ENCODE data around the gene MEX3D.
"Not testable (repeated sequence)": the region's sequence is repeated elsewhere in the genome, so short reads cannot be mapped to it uniquely, and the experiment has no call there.

MEX3D gene

DNA sequence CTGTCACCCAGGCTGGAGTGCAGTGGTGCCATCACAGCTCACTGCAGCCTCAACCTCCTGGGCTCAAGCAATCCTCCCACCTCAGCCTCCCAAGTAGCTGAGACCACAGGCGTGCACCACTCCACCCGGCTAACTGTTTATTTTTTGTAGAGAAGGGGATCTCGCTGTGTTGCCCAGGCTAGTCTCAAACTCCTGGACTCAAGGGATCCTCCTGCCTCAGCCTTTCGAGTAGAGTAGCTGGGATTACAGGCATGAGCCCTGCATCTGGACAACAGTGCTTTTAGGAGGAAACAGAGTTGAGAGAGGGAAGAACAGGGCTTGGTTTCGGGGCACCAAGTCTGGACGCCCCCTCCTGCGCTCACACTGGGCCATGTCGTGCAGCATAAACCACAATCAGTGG is 48.3 kb downstream of the MEX3D start:
- DNase-seq (ENCODE audit: low read depth in 2 of 2) = not testable (repeated sequence)

DNA sequence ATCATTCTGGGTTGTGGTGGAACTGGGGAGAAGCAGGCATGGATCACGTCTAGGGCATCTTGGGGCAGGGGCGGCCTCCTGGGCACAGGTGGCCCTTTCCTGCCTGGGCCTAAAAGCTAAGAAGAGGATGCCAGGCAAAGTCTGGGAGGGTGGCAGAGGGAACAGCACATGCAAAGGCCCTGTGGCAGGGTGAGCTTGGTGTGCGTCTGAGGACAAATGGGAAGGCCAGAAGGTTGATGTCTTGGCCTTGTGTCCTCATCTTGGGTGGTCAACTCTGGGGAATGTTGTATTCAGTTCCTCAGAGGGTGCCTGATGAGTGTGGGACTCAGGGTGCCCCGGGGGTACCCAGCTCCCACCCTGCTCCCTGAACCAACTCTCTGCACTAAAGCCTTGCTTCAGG is 49.7 kb downstream of the MEX3D start:
- DNase-seq (ENCODE audit: low read depth in 2 of 2) = no peak

DNA sequence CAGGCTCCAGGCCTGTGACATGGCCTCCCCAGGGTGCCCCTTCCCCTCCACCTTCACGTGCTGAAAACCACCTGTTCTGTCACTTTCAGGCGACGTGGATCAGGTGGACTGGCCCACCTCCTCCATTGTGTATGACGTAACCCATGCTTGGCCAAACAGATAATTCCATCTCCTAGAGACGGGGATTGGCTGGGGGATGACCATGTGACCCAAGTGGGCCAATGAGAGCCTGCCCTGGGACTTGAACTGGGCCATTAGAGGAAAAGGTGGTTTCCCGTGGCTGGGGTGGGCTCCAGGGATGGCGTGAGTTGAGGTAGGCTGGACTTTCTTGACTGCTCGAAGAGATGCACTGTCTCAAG is 51.8 kb downstream of the MEX3D start:
- DNase-seq (ENCODE audit: low read depth in 2 of 2) = no peak

DNA sequence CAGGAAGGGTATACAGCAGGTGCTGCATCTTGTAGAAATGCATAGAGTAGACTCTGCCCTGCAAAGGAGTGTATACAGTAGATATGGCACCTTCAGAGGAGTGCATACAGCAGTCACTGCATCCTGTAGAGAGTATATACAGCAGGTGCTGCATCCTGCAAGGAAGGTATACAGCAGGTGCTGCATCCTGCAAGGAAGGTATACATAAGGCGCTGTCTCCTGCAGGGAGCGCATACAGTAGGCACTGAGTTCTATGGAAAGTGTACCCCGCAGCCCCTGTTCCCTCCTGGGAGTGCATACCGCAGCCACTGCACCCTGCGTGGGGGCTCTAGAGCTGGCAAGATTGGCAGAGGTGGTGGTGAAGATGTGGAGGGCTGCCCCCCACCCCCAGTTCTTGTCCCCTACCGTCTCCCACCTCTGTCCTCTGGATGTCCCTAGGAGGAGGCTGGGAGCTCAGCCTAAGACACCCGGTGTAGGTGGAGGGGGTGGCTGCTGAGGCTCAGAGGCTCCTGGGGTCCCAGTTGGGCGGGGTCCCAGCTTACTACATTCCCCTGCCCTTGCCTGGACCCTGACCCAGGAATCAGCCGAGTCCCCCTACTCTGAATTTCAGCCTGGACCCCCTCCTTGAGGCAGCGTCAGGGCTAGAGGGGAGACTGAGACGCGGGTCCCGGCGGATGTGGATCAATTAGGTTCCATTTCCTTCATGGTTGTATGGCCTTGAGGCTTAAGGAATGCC is 53.0 kb downstream of the MEX3D start:
- no peak for DNase-seq (ENCODE audit: low read depth in 2 of 2)

DNA sequence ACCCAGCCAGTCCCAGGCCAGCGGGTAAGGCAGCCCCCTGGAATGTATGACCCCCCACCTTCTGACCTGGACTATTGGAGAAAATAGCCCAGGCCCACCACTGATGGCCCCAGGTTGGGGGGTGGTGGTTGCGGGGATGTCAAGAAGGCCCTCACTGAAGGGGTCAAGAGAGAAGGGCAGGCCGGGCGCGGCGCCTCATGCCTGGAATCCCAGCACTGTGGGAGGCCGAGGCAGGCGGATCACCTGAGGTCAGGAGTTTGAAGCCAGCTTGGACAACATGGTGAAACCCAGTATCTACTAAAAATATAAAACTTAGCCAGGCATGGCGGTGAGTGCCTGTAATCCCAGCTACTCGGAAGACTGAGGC is 53.8 kb downstream of the MEX3D start:
- DNase-seq (ENCODE audit: low read depth in 2 of 2) = no peak

DNA sequence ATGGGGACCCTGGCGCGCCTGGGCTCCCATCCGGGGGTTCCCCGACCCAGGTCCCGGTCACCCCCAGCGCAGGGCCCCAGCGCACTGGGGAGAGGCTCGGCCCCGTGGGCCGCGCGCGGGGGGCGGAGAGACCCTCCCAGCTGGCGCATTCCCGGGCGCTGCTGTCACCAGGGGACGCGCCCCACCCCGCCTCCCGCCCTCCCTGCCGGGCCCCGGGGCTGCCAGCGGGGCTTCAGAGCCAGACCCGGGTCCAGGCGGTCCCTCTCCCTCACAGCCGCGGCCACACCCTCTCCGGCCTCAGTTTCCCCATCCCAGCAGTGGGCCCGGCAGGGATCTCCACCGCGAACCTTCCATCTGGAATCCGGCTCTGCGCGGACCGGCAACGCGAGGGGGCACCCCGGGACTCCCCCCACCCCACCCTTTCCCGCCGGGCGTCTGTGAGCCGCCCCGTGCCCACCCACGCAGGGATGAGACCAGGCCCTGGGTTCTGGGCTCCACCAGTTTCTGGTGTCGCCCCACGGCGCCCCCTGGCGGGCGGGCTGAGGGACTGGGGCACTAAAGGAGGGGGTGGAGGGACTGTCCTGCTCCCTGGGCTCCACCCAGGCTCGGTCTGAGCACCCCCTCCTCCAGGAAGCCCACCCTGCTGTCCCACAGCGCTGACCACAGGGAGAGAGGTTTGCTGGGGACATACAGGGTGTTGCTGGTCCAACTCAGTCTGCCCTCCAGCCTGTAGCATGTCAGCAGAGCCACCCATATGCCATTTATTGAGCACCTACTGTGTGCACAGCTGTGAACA is 54.4 kb downstream of the MEX3D start:
- DNase-seq (ENCODE audit: low read depth in 2 of 2) = peak; percentile 59 to 64

DNA sequence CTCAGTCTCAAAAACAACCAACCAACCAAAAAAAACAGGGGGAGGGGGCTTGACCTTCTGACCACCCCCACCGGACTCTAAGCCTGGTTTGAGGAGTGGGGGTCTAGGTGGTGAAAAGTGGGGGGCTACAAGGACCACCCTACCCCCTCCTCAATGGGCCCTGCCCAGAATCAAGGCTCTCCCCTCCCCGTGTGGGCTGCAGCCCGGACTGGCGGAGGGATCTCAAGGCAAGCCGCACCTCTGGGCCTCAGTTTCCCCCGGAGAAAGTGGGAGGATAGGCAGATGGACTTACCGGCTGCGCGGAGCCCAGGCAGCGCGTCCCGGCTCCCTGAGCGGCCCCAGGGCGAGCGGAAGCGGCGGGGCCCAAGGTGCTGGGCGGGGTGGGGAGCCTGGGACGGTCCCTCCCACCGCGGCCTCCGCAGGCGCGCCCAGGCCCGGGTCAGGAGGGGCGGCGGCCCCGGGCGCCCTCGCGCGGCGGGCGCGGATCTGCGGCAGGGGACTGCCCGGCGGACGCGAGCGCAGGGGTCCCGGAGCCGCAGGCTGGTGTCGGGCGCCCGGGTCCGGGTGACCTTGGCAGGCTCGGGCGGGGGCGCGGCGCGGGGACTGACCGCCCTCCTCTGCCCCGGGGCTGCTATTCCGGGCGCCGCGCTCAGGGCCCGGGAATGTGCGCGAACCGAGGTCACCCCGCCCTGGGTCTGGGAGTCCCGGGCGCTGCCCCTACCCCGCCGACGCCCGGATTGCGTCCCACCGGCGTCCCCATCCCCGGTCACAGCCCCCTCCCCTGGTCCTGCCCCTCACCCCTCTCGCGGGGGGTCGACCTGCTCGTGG is 55.2 kb downstream of the MEX3D start, which contains the start of gene ADAMTSL5:
TSS of gene ADAMTSL5 (minus strand) at position 349 of the 828 bp plus-strand sequence. CDS start 2,076 bp downstream, outside the sequence.
- peak; percentile 69 to 73 for DNase-seq (ENCODE audit: low read depth in 2 of 2)

DNA sequence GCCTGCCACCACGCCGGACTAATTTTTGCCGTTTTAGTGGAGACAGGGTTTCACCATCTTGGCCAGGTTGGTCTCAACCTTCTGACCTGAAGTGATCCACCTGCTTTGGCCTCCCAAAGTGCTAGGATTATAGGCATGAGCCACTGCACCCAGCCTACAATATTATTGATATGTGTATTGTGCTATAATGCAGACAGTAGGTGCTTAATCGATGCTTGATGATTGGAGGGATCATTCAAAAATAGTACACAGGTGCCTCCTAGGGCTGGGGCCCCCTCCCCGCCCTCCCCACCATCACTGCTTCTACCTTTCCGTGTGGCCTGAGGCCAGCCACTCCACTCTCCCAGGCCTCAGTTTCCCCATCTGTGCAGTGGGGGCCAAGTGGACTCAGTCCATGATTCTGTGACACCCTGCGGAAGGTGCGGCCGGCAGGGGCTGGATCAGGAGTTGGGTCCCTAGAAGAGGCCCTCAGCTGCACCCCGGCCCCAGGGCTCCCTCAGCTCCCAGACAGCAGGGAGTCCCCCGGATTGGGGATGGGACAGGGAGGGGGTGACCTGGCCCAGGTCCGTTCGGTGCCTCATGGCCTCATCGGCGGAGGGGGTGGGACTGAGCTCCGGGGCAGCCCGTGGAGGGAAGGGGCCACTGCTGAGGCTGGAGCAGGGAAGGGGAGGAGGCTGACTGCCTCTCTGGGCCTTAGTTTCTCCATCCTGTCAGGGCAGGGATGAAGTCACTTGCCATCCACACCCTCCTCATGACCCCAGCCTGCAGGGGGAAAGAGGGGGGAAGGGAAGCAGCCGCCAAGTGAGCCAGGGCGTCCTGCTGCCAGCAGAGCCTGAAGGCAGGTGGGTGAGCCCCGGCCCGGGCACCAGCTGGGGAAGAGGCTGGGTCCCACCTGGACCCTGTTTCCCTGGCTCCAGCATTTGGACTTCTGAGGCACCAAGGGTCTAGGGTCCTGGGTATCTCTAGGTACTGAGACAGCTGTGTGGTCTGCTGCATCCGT is 56.5 kb downstream of the MEX3D start:
- no peak for DNase-seq (ENCODE audit: low read depth in 2 of 2)

DNA sequence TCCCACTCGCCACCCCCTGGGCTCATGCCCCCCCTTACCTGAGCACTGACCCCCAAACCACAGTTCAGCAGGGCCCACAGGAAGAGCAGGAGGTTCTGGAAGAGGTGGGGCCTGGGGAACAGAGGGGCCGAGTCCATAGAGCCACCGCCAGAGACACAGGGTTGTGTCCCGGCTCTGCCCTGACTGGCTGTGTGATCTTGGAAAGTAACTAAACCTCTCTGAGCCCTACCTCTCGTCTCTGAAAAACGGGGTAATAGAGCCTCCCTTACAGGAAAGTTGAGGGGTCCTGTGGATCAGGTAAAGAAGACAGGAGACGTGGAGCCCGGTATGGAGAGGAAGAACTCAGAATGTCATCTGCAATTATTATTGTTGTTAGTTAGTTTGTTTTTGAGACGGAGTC is 57.3 kb downstream of the MEX3D start:
- no peak for DNase-seq (ENCODE audit: low read depth in 2 of 2)

DNA sequence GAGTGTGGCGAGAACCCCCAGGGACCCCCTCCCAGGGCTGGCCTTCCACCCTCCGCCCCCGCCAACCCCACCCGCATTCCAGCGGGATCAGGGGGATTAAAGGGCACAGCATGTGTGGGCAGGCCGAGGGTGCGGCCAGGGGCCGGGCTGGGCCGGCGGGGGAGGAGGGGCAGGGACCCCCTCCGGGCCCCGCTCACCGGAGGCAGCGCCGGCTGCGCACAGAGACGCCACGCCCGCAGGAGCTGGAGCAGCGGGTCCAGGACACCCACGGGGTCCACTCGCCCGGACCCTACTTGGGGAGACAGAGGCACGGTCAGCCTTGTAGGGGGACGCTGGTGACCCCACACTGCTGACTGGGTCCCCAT is 57.7 kb downstream of the MEX3D start:
- no peak for DNase-seq (ENCODE audit: low read depth in 2 of 2)

DNA sequence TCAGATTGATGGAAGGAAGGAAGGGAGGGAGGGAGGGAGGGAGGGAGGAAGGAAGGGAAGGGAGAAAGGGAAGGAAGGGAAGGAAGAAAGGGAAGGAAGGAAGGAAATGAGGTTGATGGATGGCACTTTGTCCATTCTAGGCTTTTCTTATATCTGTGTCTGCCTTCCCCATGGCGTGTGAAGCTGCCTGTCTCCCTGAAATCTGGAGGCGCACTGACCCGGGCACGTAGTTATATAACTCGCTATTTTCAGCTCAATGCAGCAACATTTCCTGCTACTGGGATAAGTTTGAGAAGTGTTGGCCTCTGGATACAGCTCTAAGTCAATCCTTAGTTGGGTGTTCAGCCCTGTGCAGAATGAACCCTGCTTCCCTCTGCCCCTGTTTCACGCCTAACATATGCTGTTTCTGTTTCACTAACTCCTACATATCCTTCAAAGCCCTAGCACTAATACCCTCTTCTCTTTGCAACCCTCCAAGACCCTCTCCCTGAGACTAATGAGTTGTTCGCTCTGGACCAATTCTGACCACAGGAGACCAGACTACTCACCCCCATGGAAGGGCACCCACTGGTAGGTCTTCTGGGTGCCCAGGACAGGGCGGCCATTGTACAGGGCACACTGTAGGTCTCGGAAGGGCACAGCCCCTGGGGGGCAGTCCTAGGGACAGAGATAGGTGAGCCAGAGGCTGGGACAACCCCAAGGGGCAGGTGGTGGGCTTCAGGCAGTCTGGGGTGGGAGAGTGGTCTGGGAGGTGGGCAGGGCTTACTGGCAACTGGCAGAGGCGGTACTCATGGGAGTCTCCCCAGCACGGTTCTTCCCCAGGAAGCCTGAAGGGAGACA is 58.3 kb downstream of the MEX3D start:
- no peak for DNase-seq (ENCODE audit: low read depth in 2 of 2)

DNA sequence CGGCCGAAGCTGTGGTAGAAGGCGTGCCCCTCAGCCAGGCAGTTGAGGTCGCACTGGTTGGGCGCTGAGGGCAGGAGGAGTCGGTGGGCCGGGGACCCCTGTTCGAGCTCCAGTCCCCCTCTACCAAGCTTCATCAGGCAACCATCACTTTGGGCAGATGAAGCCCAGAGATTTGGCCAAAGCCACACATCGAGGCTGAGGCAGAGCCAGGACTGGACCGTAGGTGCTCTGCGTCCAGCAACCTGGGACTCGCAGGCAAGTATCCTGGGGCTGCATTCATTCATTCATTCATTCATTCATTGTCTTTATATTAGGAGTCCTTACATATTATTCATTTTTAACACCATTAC is 59.6 kb downstream of the MEX3D start:
- no peak for DNase-seq (ENCODE audit: low read depth in 2 of 2)

DNA sequence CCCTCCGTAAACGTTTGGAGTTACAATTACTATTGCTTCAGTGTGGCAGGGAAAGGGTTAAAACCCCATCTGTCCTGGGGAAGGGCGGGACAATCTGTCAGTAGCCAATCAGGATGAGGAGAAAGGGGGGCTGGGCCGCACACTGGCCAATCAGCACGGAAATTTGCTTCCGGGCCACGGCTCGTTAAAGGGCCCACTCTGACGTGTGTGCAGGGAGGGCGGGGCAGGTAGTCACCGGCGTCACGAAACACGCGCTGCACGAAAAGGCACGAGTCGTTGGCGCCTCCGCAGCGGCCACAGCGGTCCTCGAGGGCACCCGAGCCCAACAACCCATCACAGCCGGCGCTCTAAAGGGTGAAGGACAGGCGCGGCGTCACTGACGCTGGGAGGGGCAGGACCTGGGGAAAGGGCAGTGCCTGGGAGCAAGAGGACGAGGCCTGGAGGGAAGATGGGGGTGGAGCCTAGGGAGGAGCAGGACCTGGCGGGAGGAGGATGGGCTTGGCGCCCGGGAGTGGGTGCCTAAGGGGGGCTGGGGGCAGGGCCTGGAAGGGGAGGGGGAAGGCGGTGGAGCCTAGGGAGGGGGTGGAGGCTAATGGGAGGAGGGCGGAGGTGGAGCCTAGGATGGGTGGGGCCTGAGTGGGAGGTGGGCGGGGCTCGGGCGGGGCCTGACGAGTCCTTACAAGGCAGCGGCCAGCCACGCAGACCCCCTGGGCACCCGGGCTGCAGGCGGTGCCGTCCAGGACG is 60.2 kb downstream of the MEX3D start:
- peak; percentile 79 to 86 for DNase-seq (ENCODE audit: low read depth in 2 of 2)

DNA sequence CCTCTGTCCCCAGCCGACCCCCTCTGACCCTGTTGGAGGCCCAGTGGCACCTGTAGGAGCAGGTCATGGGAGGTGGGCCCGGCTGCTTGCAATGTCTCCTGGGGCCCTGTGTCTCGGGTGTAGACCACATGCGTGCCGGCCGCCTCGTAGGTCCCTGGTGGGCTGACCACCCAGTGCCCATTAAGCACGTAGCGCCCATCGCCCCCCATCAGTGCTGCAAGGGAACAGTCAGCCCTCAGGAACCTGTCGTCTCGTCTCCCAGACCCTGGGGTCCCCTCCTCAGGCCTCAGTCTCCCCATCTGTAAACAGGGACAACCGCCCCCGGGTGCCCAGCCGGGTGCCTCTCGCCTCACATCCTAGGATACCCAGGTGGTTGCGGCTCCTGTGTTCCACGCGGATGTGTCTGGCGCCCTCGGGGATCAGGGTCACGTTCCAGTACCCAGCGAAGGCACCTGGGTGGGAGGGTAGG is 60.9 kb downstream of the MEX3D start:
- DNase-seq (ENCODE audit: low read depth in 2 of 2) = no peak

DNA sequence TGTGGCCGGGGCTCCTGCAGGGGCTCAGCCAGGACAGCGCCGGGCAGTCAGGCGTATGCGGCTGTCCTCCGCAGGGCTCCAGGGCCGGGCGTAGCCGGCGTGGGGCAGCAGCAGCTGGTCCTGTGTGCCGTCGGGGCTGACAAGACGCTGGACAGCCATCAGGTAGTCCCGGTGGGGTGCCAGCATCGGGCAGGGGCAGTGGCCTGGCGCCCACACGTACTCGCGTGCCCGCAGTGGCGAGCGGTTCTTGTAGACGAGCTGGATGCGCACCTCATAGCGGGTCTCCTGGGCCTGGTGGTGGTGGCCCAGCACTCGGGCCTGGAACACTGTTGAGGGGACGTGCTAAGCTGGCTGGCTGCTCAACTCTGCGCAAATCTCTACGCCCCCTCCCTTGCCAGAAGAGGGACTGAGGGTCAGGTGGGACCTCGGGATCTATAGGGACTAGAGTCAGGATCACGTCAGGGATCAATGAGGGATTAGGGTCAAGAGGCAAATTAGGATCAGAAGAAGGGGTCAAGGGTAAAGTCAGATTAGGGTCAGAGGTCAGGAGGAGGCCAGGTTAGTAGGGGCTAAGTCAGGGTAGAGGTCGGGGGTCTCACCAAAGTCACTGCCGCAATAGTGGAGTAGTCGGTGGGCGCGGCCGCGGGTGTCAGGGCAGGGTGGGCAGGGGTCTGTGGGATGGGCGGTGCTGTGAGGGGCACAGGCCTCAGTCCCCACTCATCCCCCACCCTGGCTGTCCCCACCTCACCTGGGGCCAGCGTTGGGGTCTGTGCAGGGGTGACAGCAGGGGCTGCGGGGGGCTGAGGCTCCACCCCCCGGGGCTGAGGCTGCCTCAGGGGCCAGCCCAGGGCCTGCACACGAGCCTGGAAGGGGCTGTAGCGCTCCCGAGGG is 61.9 kb downstream of the MEX3D start:
- no peak for DNase-seq (ENCODE audit: low read depth in 2 of 2)

DNA sequence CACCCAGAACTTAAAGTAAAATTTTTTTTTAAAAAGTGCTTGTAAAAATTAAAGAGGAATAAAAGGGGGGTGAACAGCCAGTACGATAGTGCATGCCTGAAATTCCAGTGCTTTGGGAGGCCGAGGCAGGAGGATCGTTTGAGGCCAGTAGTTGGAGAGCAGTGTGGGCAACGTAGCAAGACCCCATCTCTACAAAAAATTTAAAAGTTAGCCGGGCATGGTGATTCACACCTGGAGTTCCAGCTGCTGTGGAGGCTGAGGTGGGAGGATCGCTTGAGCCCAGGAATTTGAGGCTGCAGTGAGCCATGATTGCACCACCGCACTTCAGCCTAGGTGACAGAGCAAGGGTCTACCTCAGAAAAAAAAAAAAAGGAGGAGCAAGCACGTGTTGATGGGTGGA is 63.1 kb downstream of the MEX3D start:
- no peak for DNase-seq (ENCODE audit: low read depth in 2 of 2)

Measured in stimulated activated CD8-positive, alpha-beta memory T cell treated with anti-CD3 and anti-CD28 coated beads, Interleukin-15, amount 100 ng/mL, for 48 hours (primary cell).